Activated CD4-positive, CD25-positive, alpha-beta regulatory T cell treated with anti-CD3 and anti-CD28 coated beads, Interleukin-2, amount 50 U/mL, for 72 hours (primary cell): ENCODE data around the gene ADPRHL1.

Source experiments
- DNase-seq: peaks from one replicate; pipeline ENCODE4 v3.0.0; 2021

The ADPRHL1 gene

GRCh38 chr13:113430378-113431110, 22.7 kb downstream of the ADPRHL1 start:
- DNase-seq: no peak

- no peak for DNase-seq
These were observed 23.7 kb downstream of the ADPRHL1 start for GRCh38 chr13:113429608-113429985.

- no peak for DNase-seq
These were observed 24.2 kb downstream of the ADPRHL1 start for GRCh38 chr13:113428871-113429607.

GRCh38 chr13:113428469-113428865, 24.8 kb downstream of the ADPRHL1 start:
- no peak for DNase-seq

GRCh38 chr13:113427562-113428468, 25.5 kb downstream of the ADPRHL1 start:
- DNase-seq: no peak

GRCh38 chr13:113426591-113426986, 26.7 kb downstream of the ADPRHL1 start:
- no peak for DNase-seq

GRCh38 chr13:113425941-113426590, 27.2 kb downstream of the ADPRHL1 start:
- no peak for DNase-seq

GRCh38 chr13:113423520-113424163, 29.6 kb downstream of the ADPRHL1 start:
- DNase-seq: no peak

- no peak for DNase-seq
These were observed 30.3 kb downstream of the ADPRHL1 start for GRCh38 chr13:113422807-113423519.

- DNase-seq: no peak
These were observed 31.5 kb downstream of the ADPRHL1 start for GRCh38 chr13:113421673-113422270.

- DNase-seq: no peak
These were observed 32.3 kb downstream of the ADPRHL1 start for GRCh38 chr13:113420833-113421600.

- no peak for DNase-seq
These were observed 33.1 kb downstream of the ADPRHL1 start for GRCh38 chr13:113420232-113420631.

GRCh38 chr13:113419531-113420193, 33.6 kb downstream of the ADPRHL1 start:
- DNase-seq: no peak

GRCh38 chr13:113418722-113419049, 34.6 kb downstream of the ADPRHL1 start:
- no peak for DNase-seq

- no peak for DNase-seq
These were observed 35.2 kb downstream of the ADPRHL1 start for GRCh38 chr13:113417836-113418721.

- DNase-seq: no peak
These were observed 36.1 kb downstream of the ADPRHL1 start for GRCh38 chr13:113417008-113417751.

GRCh38 chr13:113415825-113416224, 37.5 kb downstream of the ADPRHL1 start:
- DNase-seq: no peak

GRCh38 chr13:113415032-113415431, 38.3 kb downstream of the ADPRHL1 start:
- no peak for DNase-seq
